Body of pancreas (tissue), 4 donors: ENCODE data around the gene MARK4. TPM values are rescaled to one million over a fixed set of nuclear protein-coding genes. Genes with fewer than 3 reads are reported as not detected.
"Not testable (repeated sequence)": the region's sequence is repeated elsewhere in the genome, so short reads cannot be mapped to it uniquely, and the experiment has no call there.

Experiments
- ATAC-seq: fragments of 150-250 bp; one replicate; pipeline ENCODE4 v1.9.1; 2016
- DNase-seq, 4 donors: peaks; one replicate each; pipeline ENCODE4 v3.0.0-alpha.2; 2019
- H3K27ac ChIP-seq, 4 donors: fragments of 200-600 bp; sonication (generic); 1 replicate in 3 of 4; 2 replicates in 1 of 4; pipeline versions ENCODE4 v1.5.1 to v1.6.1; 2016 to 2019; ENCODE audit warnings: mild to moderate bottlenecking in 1 of 4, mixed read lengths in 1 of 4, moderate library complexity in 1 of 4
- H3K27me3 ChIP-seq, 2 donors: fragments of 200-600 bp; sonication (generic); one replicate each; pipeline ENCODE4 v1.6.0; 2016; ENCODE audit warnings: mild to moderate bottlenecking in 1 of 2
- H3K36me3 ChIP-seq, 2 donors: fragments of 200-600 bp; sonication (generic); replicated peaks in 1 of 2; 2 replicates each; pipeline ENCODE4 v1.5.1; 2016; ENCODE audit warnings: low read depth in 2 of 2; ENCODE audit not compliant: insufficient read depth in 1 of 2
- H3K4me1 ChIP-seq: fragments of 200-600 bp; sonication (generic); one replicate; pipeline ENCODE4 v1.6.0; 2016
- H3K4me3 ChIP-seq, 2 donors: fragments of 200-600 bp; sonication (generic); 1 replicate in 1 of 2; 2 replicates in 1 of 2; pipeline ENCODE4 v1.5.1; 2016 to 2019
- H3K9me3 ChIP-seq, 3 donors: fragments of 200-600 bp; sonication (generic); 1 replicate in 2 of 3; 2 replicates in 1 of 3; pipeline ENCODE4 v1.5.1; 2016
- CTCF ChIP-seq, 7 experiments: fragments of 450-650 bp in 4 of 7; fragments of 200-600 bp in 3 of 7; sonication (generic) in 3 of 7; IDR thresholded peaks; one replicate each; pipeline ENCODE4 v1.5.1; 2016 to 2019; ENCODE audit warnings: antibody characterized with exemption in 7 of 7
- POLR2A ChIP-seq, 3 donors: fragments of 450-650 bp; IDR thresholded peaks; one replicate each; pipeline ENCODE4 v1.6.1; 2016; ENCODE audit warnings: antibody characterized with exemption in 3 of 3, mild to moderate bottlenecking in 2 of 3
- WGBS, 2 donors: methylation state at CpG; one replicate each; pipeline ENCODE4 v1.1.5; 2017; 5-methylcytosine and 5-hydroxymethylcytosine counted together
- intact Hi-C: fragments of 100-400 bp; cut with DNase I; formaldehyde crosslinking; loops from one replicate; pipeline ENCODE4 v1.15.1; 2023
- total RNA-seq, 2 donors: library from RNA; depleted of rRNA; stranded (reverse); fragments of >200 nt; gene quantifications; one replicate each; pipeline ENCODE4 v1.1.0, GENCODE V29; 2016

The MARK4 gene
- total RNA-seq, 2 donors from 2014 or later: 9.2 to 12.5 TPM

- Histone ChIP-seq H3K4me1 (no peaks in the 10 kb centered on the region), H3K9me3 (no peaks in the 10 kb centered on the region), H3K4me3 (no peak overlapping the region), H3K36me3 (no peaks in the 10 kb centered on the region), H3K27ac (no peak overlapping the region), H3K27me3 (no peaks in the 10 kb centered on the region)
- WGBS, 2 donors: 88 to 90% methylated on average over 12 of the region's 12 CpGs
- TF ChIP-seq CTCF (IDR thresholded peaks at IDR 0.05) (no peak), POLR2A (IDR thresholded peaks at IDR 0.05) (no peak)
- intact Hi-C loops: no loop called here
- ATAC-seq (no peak), DNase-seq (no peak)
Observed at GRCh38 chr19:45267296-45267695, 16.2 kb downstream of the MARK4 start.

- WGBS, 2 donors: 87 to 92% methylated on average over 13 of the region's 13 CpGs
- H3K27me3 ChIP-seq, H3K9me3 ChIP-seq, intact Hi-C loops, ATAC-seq, H3K27ac ChIP-seq, H3K4me3 ChIP-seq, H3K36me3 ChIP-seq, DNase-seq: not testable (repeated sequence)
- H3K4me1 ChIP-seq: peaks cover 12% of the 10 kb centered on the region
Observed at GRCh38 chr19:45269939-45270338, 18.9 kb downstream of the MARK4 start.

- Histone ChIP-seq H3K9me3 (no peaks in the 10 kb centered on the region), H3K4me3 (no peak overlapping the region), H3K27ac (no peak overlapping the region), H3K27me3 (no peaks in the 10 kb centered on the region), H3K36me3 (peaks cover 0 to 1% of the 10 kb centered on the region in 2 donors), H3K4me1 (peaks cover 12% of the 10 kb centered on the region)
- WGBS, 2 donors: 88% methylated on average over 11 to 21 of the region's 21 CpGs
- intact Hi-C loops: no loop called here
- DNase-seq (no peak), ATAC-seq (no peak)
- TF ChIP-seq CTCF (IDR thresholded peaks at IDR 0.05) (no peak), POLR2A (IDR thresholded peaks at IDR 0.05) (no peak)
Observed at GRCh38 chr19:45271098-45271734, 20.1 kb downstream of the MARK4 start.

- H3K27ac ChIP-seq: no peak overlapping the region
- no peak for TF ChIP-seq CTCF (IDR thresholded peaks at IDR 0.05)
- TF ChIP-seq POLR2A (IDR thresholded peaks at IDR 0.05): no peak
- WGBS, 2 donors: 70 to 78% methylated on average over 5 to 7 of the region's 7 CpGs
- DNase-seq (no peak), ATAC-seq (no peak)
- peaks cover 0 to 1% of the 10 kb centered on the region in 2 donors for H3K36me3 ChIP-seq
- H3K4me3 ChIP-seq: no peak overlapping the region
- no peaks in the 10 kb centered on the region for H3K9me3 ChIP-seq
- intact Hi-C loops: no loop called here
- peaks cover 12% of the 10 kb centered on the region for H3K4me1 ChIP-seq
- H3K27me3 ChIP-seq: no peaks in the 10 kb centered on the region
Observed at GRCh38 chr19:45271735-45272108, 20.7 kb downstream of the MARK4 start.

GRCh38 chr19:45273521-45273855, 22.4 kb downstream of the MARK4 start:
- H3K4me1 ChIP-seq: peaks cover 12% of the 10 kb centered on the region
- ATAC-seq (no peak), DNase-seq (no peak)
- H3K36me3 ChIP-seq: peaks cover 0 to 1% of the 10 kb centered on the region in 2 donors
- H3K4me3 ChIP-seq: no peak overlapping the region
- peak overlapping the region in 2 of 4 donors; percentile 31 to 36 for H3K27ac ChIP-seq
- WGBS, 2 donors: 72 to 79% methylated on average over 14 of the region's 14 CpGs
- intact Hi-C loops: no loop called here
- no peaks in the 10 kb centered on the region for H3K9me3 ChIP-seq
- TF ChIP-seq POLR2A (IDR thresholded peaks at IDR 0.05) (no peak), CTCF (IDR thresholded peaks at IDR 0.05) (no peak)
- H3K27me3 ChIP-seq: no peaks in the 10 kb centered on the region
